RWPE1 (cell line): ENCODE results near the gene FEN1.

Source experiments
- CTCF ChIA-PET: fragments of 350-600 bp; sonication (Branson Sonifier 250); formaldehyde crosslinking; extraction: SDS; loops from one replicate; lab custom pipeline; 2021; lab: Yijun Ruan, JAX
- POLR2A ChIA-PET: fragments of 400-600 bp; formaldehyde crosslinking; extraction: SDS; loops from one replicate; lab custom pipeline; 2020; ENCODE audit warnings: antibody characterized with exemption; ENCODE audit not compliant: low non-redundant PET; lab: Yijun Ruan, JAX
- DNase-seq: peaks from one replicate; pipeline ENCODE4 v3.0.0; 2012; ENCODE audit warnings: low spot score
- H3K27ac ChIP-seq: fragments of 450-650 bp; 2 replicates; pipeline ENCODE4 v1.5.1; 2017
- CTCF ChIP-seq: fragments of 450-650 bp; conservative IDR thresholded peaks from 2 replicates; pipeline ENCODE4 v1.5.1; 2017; ENCODE audit warnings: low read depth, mild to moderate bottlenecking

FEN1 gene

GRCh38 chr11:61792310-61793082, at the start of gene FEN1, which contains the start of gene TMEM258:
Gene FEN1, plus strand, starts transcription at chr11:61792911. Its CDS starts 2,451 bp downstream, at chr11:61795362.
Gene TMEM258, minus strand, starts transcription at chr11:61792599. Its CDS starts 41 bp downstream, at chr11:61792558.
- peak within 1 kb of the TSS; percentile 89 for H3K27ac ChIP-seq
- POLR2A ChIA-PET = interaction anchor here (0.6 to 1.1 kb wide), 2 partner anchors 23 to 302 kb away, joined by 3 to 4 read pairs; no protein-coding TSS in a partner anchor
- DNase-seq = peak; percentile 89
- CTCF ChIA-PET = interaction anchor here (0.6 to 1.8 kb wide), 5 partner anchors 13 to 315 kb away, joined by 3 to 6 read pairs (median 4); no protein-coding TSS in a partner anchor
- TF ChIP-seq CTCF = no peak

GRCh38 chr11:61743486-61744095, 49.1 kb upstream of the FEN1 start:
- no peak overlapping the region for H3K27ac ChIP-seq
- no peak for TF ChIP-seq CTCF
- DNase-seq = no peak
- POLR2A ChIA-PET = interaction anchor here (0.6 kb wide), 1 partner anchor 55 kb away, joined by 3 read pairs; no protein-coding TSS in a partner anchor
- CTCF ChIA-PET = interaction anchor here (1.5 to 1.8 kb wide), 2 partner anchors 53 to 365 kb away, joined by 3 to 4 read pairs; no protein-coding TSS in a partner anchor

- POLR2A ChIA-PET = no interaction called here
- CTCF ChIA-PET = interaction anchor here (1.5 to 1.8 kb wide), 2 partner anchors 53 to 364 kb away, joined by 3 to 4 read pairs; no protein-coding TSS in a partner anchor
- H3K27ac ChIP-seq = no peak overlapping the region
- no peak for DNase-seq
- no peak for TF ChIP-seq CTCF
Measured at GRCh38 chr11:61744181-61744580, 48.5 kb upstream of the FEN1 start.

- H3K27ac ChIP-seq = no peak overlapping the region
- ChIA-PET POLR2A (no interaction called here), CTCF (interaction anchor here (1.5 to 1.8 kb wide), 2 partner anchors 52 to 364 kb away, joined by 3 to 4 read pairs; no protein-coding TSS in a partner anchor)
- TF ChIP-seq CTCF = no peak
- DNase-seq = no peak
Measured at GRCh38 chr11:61744609-61745156, 48.0 kb upstream of the FEN1 start.

GRCh38 chr11:61745781-61746441, 46.8 kb upstream of the FEN1 start:
- POLR2A ChIA-PET = no interaction called here
- CTCF ChIA-PET = interaction anchor here (0.6 kb wide), 1 partner anchor 12 kb away, joined by 3 read pairs; no protein-coding TSS in a partner anchor

More at GRCh38 chr11:61745781-61746441, 46.8 kb upstream of the FEN1 start:
- no peak for TF ChIP-seq CTCF
- H3K27ac ChIP-seq = no peak overlapping the region
- DNase-seq = no peak
